ENCODE results near the gene ADAMTSL3. TPM values are rescaled to one million over a fixed set of nuclear protein-coding genes. Genes with fewer than 3 reads are reported as not detected.
"Not testable (repeated sequence)": the region's sequence is repeated elsewhere in the genome, so short reads cannot be mapped to it uniquely, and the experiment has no call there.

Gene ADAMTSL3
- total and polyA plus RNA-seq, 4 donors, result 0.85 to 58.2 (median 7.9) TPM

DNA sequence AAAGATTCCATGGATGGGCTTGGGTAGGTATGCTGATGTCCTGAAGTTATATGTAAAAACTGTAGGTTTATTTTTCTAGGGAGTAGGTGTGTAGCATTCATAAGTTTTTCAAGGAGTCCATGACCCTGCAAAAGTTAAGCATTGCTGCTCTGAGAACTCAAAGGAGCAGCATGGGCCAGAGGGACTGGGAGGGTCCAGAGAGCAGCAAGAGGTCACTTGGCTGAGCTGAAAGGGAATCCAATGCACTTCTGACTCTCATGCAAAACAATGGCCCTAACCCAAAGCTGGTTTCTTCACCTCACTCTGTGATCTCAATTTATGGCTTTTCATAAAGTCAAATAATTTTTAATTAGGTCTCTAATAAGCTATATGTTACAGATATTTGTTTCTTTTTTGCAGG lies 383.4 kb downstream of the ADAMTSL3 start:
- H3K9me3 ChIP-seq (ENCODE audit: control insufficient read depth in 4 of 4, insufficient read depth in 3 of 4, low read length in 3 of 4), result no peaks in the 10 kb centered on the region
- H3K36me3 ChIP-seq (ENCODE audit: control insufficient read depth in 4 of 4, insufficient read depth in 4 of 4, low read length in 4 of 4), result no peaks in the 10 kb centered on the region
- no peak overlapping the region for H3K4me3 ChIP-seq
- ATAC-seq (ENCODE audit: insufficient read depth, low FRiP score), result no peak
- DNase-seq, result no peak
- TF ChIP-seq, protein P1, sequence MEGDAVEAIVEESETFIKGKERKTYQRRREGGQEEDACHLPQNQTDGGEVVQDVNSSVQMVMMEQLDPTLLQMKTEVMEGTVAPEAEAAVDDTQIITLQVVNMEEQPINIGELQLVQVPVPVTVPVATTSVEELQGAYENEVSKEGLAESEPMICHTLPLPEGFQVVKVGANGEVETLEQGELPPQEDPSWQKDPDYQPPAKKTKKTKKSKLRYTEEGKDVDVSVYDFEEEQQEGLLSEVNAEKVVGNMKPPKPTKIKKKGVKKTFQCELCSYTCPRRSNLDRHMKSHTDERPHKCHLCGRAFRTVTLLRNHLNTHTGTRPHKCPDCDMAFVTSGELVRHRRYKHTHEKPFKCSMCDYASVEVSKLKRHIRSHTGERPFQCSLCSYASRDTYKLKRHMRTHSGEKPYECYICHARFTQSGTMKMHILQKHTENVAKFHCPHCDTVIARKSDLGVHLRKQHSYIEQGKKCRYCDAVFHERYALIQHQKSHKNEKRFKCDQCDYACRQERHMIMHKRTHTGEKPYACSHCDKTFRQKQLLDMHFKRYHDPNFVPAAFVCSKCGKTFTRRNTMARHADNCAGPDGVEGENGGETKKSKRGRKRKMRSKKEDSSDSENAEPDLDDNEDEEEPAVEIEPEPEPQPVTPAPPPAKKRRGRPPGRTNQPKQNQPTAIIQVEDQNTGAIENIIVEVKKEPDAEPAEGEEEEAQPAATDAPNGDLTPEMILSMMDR (IDR thresholded peaks at IDR 0.05; ENCODE audit: control extremely low read depth, extremely low read depth), result no peak
- H3K27ac ChIP-seq (ENCODE audit: low read depth in 1 of 2, low read length in 1 of 2), result no peak overlapping the region
- no peaks in the 10 kb centered on the region for H3K27me3 ChIP-seq (ENCODE audit: control insufficient read depth in 3 of 3, insufficient read depth in 3 of 3, low read length in 2 of 3)
- H3K4me1 ChIP-seq (ENCODE audit: control insufficient read depth in 5 of 5, insufficient read depth in 5 of 5, low read length in 5 of 5), result no peaks in the 10 kb centered on the region
- no peak overlapping the region for H3K9ac ChIP-seq (ENCODE audit: insufficient read depth in 1 of 2, low read length in 2 of 2)

DNA sequence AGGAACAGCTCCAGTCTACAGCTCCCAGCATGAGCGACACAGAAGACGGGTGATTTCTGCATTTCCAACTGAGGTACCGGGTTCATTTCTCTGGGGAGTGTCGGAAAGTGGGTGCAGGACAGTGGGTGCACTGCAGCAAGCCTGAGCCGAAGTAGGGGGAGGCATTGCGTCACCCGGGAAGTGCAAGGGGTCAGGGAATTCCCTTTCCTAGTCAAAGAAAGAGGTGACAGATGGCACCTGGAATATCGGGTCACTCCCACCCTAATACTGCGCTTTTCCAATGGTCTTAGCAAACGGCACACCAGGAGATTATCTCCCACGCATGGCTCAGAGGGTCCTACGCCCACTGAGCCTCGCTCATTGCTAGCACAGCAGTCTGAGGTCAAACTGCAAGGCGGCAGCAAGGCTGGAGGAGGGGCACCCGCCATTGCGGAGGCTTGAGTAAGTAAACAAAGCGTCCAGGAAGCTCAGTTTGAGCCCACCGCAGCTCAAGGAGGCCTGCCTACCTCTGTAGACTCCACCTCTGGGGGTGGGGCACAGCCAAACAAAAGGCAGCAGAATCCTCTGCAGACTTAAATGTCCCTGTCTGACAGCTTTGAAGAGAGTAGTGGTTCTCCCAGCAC lies 388.6 kb downstream of the ADAMTSL3 start:
- WGBS, 2 donors, result 76 to 84% methylated on average over 18 of the region's 18 CpGs
- not testable (repeated sequence) for H3K4me3 ChIP-seq; H3K9me3 ChIP-seq (ENCODE audit: control insufficient read depth in 4 of 4, insufficient read depth in 3 of 4, low read length in 3 of 4); ATAC-seq (ENCODE audit: insufficient read depth, low FRiP score); H3K27me3 ChIP-seq (ENCODE audit: control insufficient read depth in 3 of 3, insufficient read depth in 3 of 3, low read length in 2 of 3); H3K27ac ChIP-seq (ENCODE audit: low read depth in 1 of 2, low read length in 1 of 2); DNase-seq; H3K4me1 ChIP-seq (ENCODE audit: control insufficient read depth in 5 of 5, insufficient read depth in 5 of 5, low read length in 5 of 5); H3K36me3 ChIP-seq (ENCODE audit: control insufficient read depth in 4 of 4, insufficient read depth in 4 of 4, low read length in 4 of 4); H3K9ac ChIP-seq (ENCODE audit: insufficient read depth in 1 of 2, low read length in 2 of 2)

DNA sequence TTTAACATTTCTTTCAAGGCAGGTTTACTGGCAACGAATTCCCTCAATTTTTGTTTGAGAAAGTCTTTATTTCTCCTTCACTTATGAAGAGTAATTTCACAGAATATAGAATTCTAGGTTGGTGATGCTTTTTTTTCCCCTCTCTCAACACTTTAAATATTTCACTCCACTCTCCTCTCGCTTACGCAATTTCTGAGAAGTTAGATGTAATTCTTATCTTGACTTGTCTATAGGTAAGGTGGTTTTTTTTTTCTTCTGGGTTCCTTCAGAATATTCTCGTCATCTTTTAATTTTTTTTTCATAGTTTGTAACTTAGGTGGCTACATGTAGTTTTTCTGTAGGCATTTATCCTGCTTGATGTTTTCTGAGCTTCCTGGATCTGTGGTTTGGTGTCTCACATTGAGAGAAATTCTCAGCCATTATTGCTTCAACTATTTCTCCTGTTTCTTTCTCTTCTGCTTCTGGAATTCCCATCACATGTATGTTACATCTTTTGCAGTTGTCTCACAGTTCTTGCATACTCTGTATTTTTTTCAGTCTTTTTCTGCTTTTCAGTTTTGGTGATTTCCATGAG lies 392.2 kb downstream of the ADAMTSL3 start:
- Histone ChIP-seq H3K9me3 (ENCODE audit: control insufficient read depth in 4 of 4, insufficient read depth in 3 of 4, low read length in 3 of 4) (peaks cover 0 to 5% (median 0%) of the 10 kb centered on the region in 4 donors), H3K4me3 (no peak overlapping the region), H3K36me3 (ENCODE audit: control insufficient read depth in 4 of 4, insufficient read depth in 4 of 4, low read length in 4 of 4) (no peaks in the 10 kb centered on the region), H3K27ac (ENCODE audit: low read depth in 1 of 2, low read length in 1 of 2) (no peak overlapping the region), H3K27me3 (ENCODE audit: control insufficient read depth in 3 of 3, insufficient read depth in 3 of 3, low read length in 2 of 3) (no peaks in the 10 kb centered on the region), H3K9ac (ENCODE audit: insufficient read depth in 1 of 2, low read length in 2 of 2) (no peak overlapping the region), H3K4me1 (ENCODE audit: control insufficient read depth in 5 of 5, insufficient read depth in 5 of 5, low read length in 5 of 5) (no peaks in the 10 kb centered on the region)
- WGBS, 2 donors, result 79 to 86% methylated on average over 4 of the region's 4 CpGs
- ATAC-seq (ENCODE audit: insufficient read depth, low FRiP score) (no peak), DNase-seq (no peak)
- TF ChIP-seq, protein P1 (IDR thresholded peaks at IDR 0.05; ENCODE audit: control extremely low read depth, extremely low read depth), result no peak

DNA sequence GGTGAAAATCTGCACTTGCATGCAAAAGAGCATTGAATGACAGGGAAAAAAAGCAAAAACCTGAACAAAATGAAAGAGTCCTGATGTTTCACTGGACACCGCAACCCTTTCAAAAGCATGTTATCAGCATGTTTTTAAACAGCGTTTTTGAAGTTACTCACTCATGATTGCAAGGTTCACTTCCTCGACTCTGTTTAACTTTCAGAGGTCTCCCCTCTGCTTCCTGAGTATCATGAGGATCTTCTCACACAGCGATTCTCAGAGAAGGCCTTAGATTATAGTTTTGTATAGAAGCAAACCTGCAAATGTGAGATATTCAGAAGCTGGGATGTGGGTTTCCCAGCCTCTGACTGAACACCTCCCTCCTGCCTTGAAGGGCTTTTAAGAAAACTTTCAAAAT lies 395.6 kb downstream of the ADAMTSL3 start:
- H3K9ac ChIP-seq (ENCODE audit: insufficient read depth in 1 of 2, low read length in 2 of 2); ATAC-seq (ENCODE audit: insufficient read depth, low FRiP score); H3K36me3 ChIP-seq (ENCODE audit: control insufficient read depth in 4 of 4, insufficient read depth in 4 of 4, low read length in 4 of 4); DNase-seq; H3K4me3 ChIP-seq; H3K27ac ChIP-seq (ENCODE audit: low read depth in 1 of 2, low read length in 1 of 2); H3K4me1 ChIP-seq (ENCODE audit: control insufficient read depth in 5 of 5, insufficient read depth in 5 of 5, low read length in 5 of 5); H3K27me3 ChIP-seq (ENCODE audit: control insufficient read depth in 3 of 3, insufficient read depth in 3 of 3, low read length in 2 of 3); H3K9me3 ChIP-seq (ENCODE audit: control insufficient read depth in 4 of 4, insufficient read depth in 3 of 4, low read length in 3 of 4): not testable (repeated sequence)
- WGBS, 2 donors, result 41 to 63% methylated on average over 4 of the region's 4 CpGs

All from lung (tissue), 12 donors.